Astrocyte (in vitro differentiated cells and primary cell): ENCODE results near the gene SAXO2. TPM values are rescaled to one million over a fixed set of nuclear protein-coding genes. Genes with fewer than 3 reads are reported as not detected.
"Not testable (repeated sequence)": the region's sequence is repeated elsewhere in the genome, so short reads cannot be mapped to it uniquely, and the experiment has no call there.

Experiments used
- DNase-seq: peaks from one replicate; pipeline ENCODE4 v3.0.0-alpha.2; 2010; ENCODE audit warnings: low read depth
- FAIRE-seq: peaks from 2 replicates; lab custom pipeline; 2011; peaks lifted over from hg19 to GRCh38; lab: Jason Lieb, UNC
- H2AFZ ChIP-seq: 2 replicates; pipeline ENCODE4 v1.6.0; 2012; ENCODE audit warnings: low read depth, low read length, inconsistent platforms
- H3K27ac ChIP-seq: 2 replicates; pipeline ENCODE4 v1.5.1; 2011; ENCODE audit warnings: low read depth, low read length, inconsistent platforms
- H3K27me3 ChIP-seq: 2 replicates; pipeline ENCODE4 v1.6.0; 2011; ENCODE audit warnings: low read length, inconsistent platforms; ENCODE audit not compliant: insufficient read depth
- H3K36me3 ChIP-seq: 2 replicates; pipeline ENCODE4 v1.5.1; 2011; ENCODE audit warnings: low read length, inconsistent platforms; ENCODE audit not compliant: insufficient read depth
- H3K4me1 ChIP-seq: 2 replicates; pipeline ENCODE4 v1.5.1; 2011; ENCODE audit warnings: low read length, inconsistent platforms; ENCODE audit not compliant: insufficient read depth
- H3K4me2 ChIP-seq: 2 replicates; pipeline ENCODE4 v1.6.0; 2012; ENCODE audit warnings: low read length, inconsistent platforms
- H3K4me3 ChIP-seq: 2 replicates; pipeline ENCODE4 v1.5.1; 2011; ENCODE audit warnings: low read depth, mild to moderate bottlenecking, low read length, inconsistent platforms; ENCODE audit not compliant: insufficient read depth
- H3K79me2 ChIP-seq: 2 replicates; pipeline ENCODE4 v1.6.0; 2012; ENCODE audit warnings: mild to moderate bottlenecking, low read length, inconsistent platforms; ENCODE audit not compliant: insufficient read depth
- H3K9ac ChIP-seq: 2 replicates; pipeline ENCODE4 v1.6.0; 2012; ENCODE audit warnings: mild to moderate bottlenecking, low read length, inconsistent platforms
- H3K9me3 ChIP-seq: 2 replicates; pipeline ENCODE4 v1.5.1; 2012; ENCODE audit warnings: low read depth, mild to moderate bottlenecking, low read length, inconsistent platforms; ENCODE audit not compliant: insufficient read depth
- H4K20me1 ChIP-seq: 2 replicates; pipeline ENCODE4 v1.6.0; 2012; ENCODE audit warnings: low read length, inconsistent platforms; ENCODE audit not compliant: insufficient read depth
- H3K27ac Mint-ChIP-seq: one replicate; pipeline ENCODE4 v1.8.0; 2021; ENCODE audit warnings: mild to moderate bottlenecking, mixed read lengths; ENCODE audit not compliant: unreplicated experiment
- H3K27me3 Mint-ChIP-seq: one replicate; pipeline ENCODE4 v1.8.0; 2021; ENCODE audit warnings: low read depth, mixed read lengths; ENCODE audit not compliant: unreplicated experiment
- H3K36me3 Mint-ChIP-seq: one replicate; pipeline ENCODE4 v1.8.0; 2021; ENCODE audit warnings: low read depth, mixed read lengths; ENCODE audit not compliant: unreplicated experiment
- H3K4me1 Mint-ChIP-seq: one replicate; pipeline ENCODE4 v1.8.0; 2021; ENCODE audit warnings: low read depth, mixed read lengths; ENCODE audit not compliant: unreplicated experiment
- H3K4me3 Mint-ChIP-seq: one replicate; pipeline ENCODE4 v1.8.0; 2021; ENCODE audit warnings: mild to moderate bottlenecking, moderate library complexity, mixed read lengths; ENCODE audit not compliant: unreplicated experiment
- H3K9me3 Mint-ChIP-seq: one replicate; pipeline ENCODE4 v1.8.0; 2021; ENCODE audit warnings: mild to moderate bottlenecking, mixed read lengths; ENCODE audit not compliant: unreplicated experiment
- CTCF ChIP-seq: IDR thresholded peaks from 2 replicates; pipeline ENCODE4 v1.5.1; 2011; ENCODE audit warnings: low read depth, mild to moderate bottlenecking, inconsistent platforms, low read length, moderate library complexity; ENCODE audit not compliant: insufficient read depth
- EZH2 ChIP-seq: IDR thresholded peaks from 2 replicates; pipeline ENCODE4 v1.6.1; 2012; ENCODE audit warnings: mild to moderate bottlenecking, low read length, inconsistent platforms; ENCODE audit not compliant: insufficient read depth
- total RNA-seq: library from RNA; stranded (reverse); gene quantifications from 2 replicates; pipeline ENCODE4 v1.2.1, GENCODE V29; 2021

SAXO2 gene
- total RNA-seq, 1 donor from 2014 or later = 1.2 TPM

- H4K20me1 ChIP-seq, DNase-seq, H3K9me3 Mint-ChIP-seq, H3K4me3 ChIP-seq, H3K27me3 ChIP-seq, H3K4me2 ChIP-seq, FAIRE-seq, H3K4me1 ChIP-seq, H3K27ac ChIP-seq, H3K9ac ChIP-seq, H3K27ac Mint-ChIP-seq, H3K9me3 ChIP-seq, H2AFZ ChIP-seq, H3K4me1 Mint-ChIP-seq, H3K36me3 ChIP-seq, H3K79me2 ChIP-seq, H3K36me3 Mint-ChIP-seq, H3K4me3 Mint-ChIP-seq: not testable (repeated sequence)
- peaks cover 28% of the 10 kb centered on the region for H3K27me3 Mint-ChIP-seq
These were observed 37.7 kb downstream of the SAXO2 start for GRCh38 chr15:82300326-82300725.

- H3K27me3 Mint-ChIP-seq = peaks cover 28% of the 10 kb centered on the region
- H3K4me1 Mint-ChIP-seq = peaks cover 7% of the 10 kb centered on the region
- H3K4me1 ChIP-seq = no peaks in the 10 kb centered on the region
- no peak overlapping the region for H2AFZ ChIP-seq
- H3K9me3 ChIP-seq = no peaks in the 10 kb centered on the region
- H3K9ac ChIP-seq = no peak overlapping the region
- no peak for TF ChIP-seq EZH2
- TF ChIP-seq CTCF = no peak
- H3K4me2 ChIP-seq = no peak overlapping the region
- H3K4me3 ChIP-seq = no peak overlapping the region
- DNase-seq (no peak), FAIRE-seq (no peak)
- no peaks in the 10 kb centered on the region for H3K9me3 Mint-ChIP-seq
- H3K27me3 ChIP-seq = no peaks in the 10 kb centered on the region
- H3K79me2 ChIP-seq = no peaks in the 10 kb centered on the region
- H4K20me1 ChIP-seq = no peaks in the 10 kb centered on the region
- no peaks in the 10 kb centered on the region for H3K36me3 ChIP-seq
- H3K4me3 Mint-ChIP-seq = no peak overlapping the region
- H3K27ac Mint-ChIP-seq = peak overlapping the region; percentile 41
- no peaks in the 10 kb centered on the region for H3K36me3 Mint-ChIP-seq
- H3K27ac ChIP-seq = no peak overlapping the region
These were observed 38.3 kb downstream of the SAXO2 start for GRCh38 chr15:82300883-82301282.

GRCh38 chr15:82301296-82302016, 38.8 kb downstream of the SAXO2 start:
- Mint-ChIP-seq H3K9me3 (no peaks in the 10 kb centered on the region), H3K36me3 (no peaks in the 10 kb centered on the region), H3K27ac (no peak overlapping the region), H3K4me1 (peaks cover 7% of the 10 kb centered on the region), H3K4me3 (no peak overlapping the region), H3K27me3 (peaks cover 28% of the 10 kb centered on the region)
- H3K4me3 ChIP-seq = no peak overlapping the region
- no peak overlapping the region for H3K9ac ChIP-seq
- no peak overlapping the region for H3K27ac ChIP-seq
- TF ChIP-seq EZH2 = no peak
- TF ChIP-seq CTCF = no peak
- no peaks in the 10 kb centered on the region for H3K4me1 ChIP-seq
- no peaks in the 10 kb centered on the region for H3K27me3 ChIP-seq
- H3K79me2 ChIP-seq = no peaks in the 10 kb centered on the region
- no peak overlapping the region for H2AFZ ChIP-seq
- H3K36me3 ChIP-seq = no peaks in the 10 kb centered on the region
- FAIRE-seq (no peak), DNase-seq (no peak)
- no peaks in the 10 kb centered on the region for H3K9me3 ChIP-seq
- H4K20me1 ChIP-seq = no peaks in the 10 kb centered on the region
- H3K4me2 ChIP-seq = no peak overlapping the region
